Calu3 (cell line): ENCODE results near the gene KMT2C. TPM values are rescaled to one million over a fixed set of nuclear protein-coding genes. Genes with fewer than 3 reads are reported as not detected.
"Not testable (repeated sequence)": the region's sequence is repeated elsewhere in the genome, so short reads cannot be mapped to it uniquely, and the experiment has no call there.

Experiments used
- BruUV-seq: library from RNA; stranded (reverse); fragments of 400-500 nt; replicated peaks from 2 replicates; lab custom pipeline; 2021; lab: Mats Ljungman, UMichigan
- CTCF ChIA-PET: fragments of 300-600 bp; sonication (Branson Sonifier 250); formaldehyde crosslinking; loops from one replicate; lab custom pipeline; 2022; ENCODE audit warnings: antibody characterized with exemption; lab: Charles Lee
- DNase-seq: peaks from one replicate; pipeline ENCODE4 v3.0.0; 2022
- H3K27ac Mint-ChIP-seq: one replicate; pipeline ENCODE4 v1.8.0; 2022; ENCODE audit warnings: mixed read lengths; ENCODE audit not compliant: unreplicated experiment
- H3K27me3 Mint-ChIP-seq: one replicate; pipeline ENCODE4 v1.8.0; 2022; ENCODE audit warnings: mixed read lengths; ENCODE audit not compliant: unreplicated experiment
- H3K36me3 Mint-ChIP-seq: one replicate; pipeline ENCODE4 v1.8.0; 2022; ENCODE audit warnings: mild to moderate bottlenecking, moderate library complexity, mixed read lengths; ENCODE audit not compliant: insufficient read depth, unreplicated experiment
- H3K4me1 Mint-ChIP-seq: one replicate; pipeline ENCODE4 v1.8.0; 2022; ENCODE audit warnings: mild to moderate bottlenecking, low read depth, mixed read lengths; ENCODE audit not compliant: unreplicated experiment
- H3K4me3 Mint-ChIP-seq: one replicate; pipeline ENCODE4 v1.8.0; 2022; ENCODE audit warnings: mild to moderate bottlenecking, low read depth, moderate library complexity, mixed read lengths; ENCODE audit not compliant: unreplicated experiment
- H3K9me3 Mint-ChIP-seq: one replicate; pipeline ENCODE4 v1.8.0; 2022; ENCODE audit warnings: low read depth, mixed read lengths; ENCODE audit not compliant: unreplicated experiment
- intact Hi-C: fragments of 100-400 bp; cut with micrococcal nuclease; formaldehyde crosslinking; loops from one replicate; pipeline ENCODE4 v1.10.0; 2022; ENCODE audit not compliant: unreplicated experiment
- total RNA-seq: library from RNA; stranded (reverse); gene quantifications from 2 replicates; pipeline ENCODE4 v1.2.3, GENCODE V29; 2022
- TF ChIP-seq, protein P1 (sequence below): fragments of 200-600 bp; IDR thresholded peaks from one replicate; pipeline ENCODE4 v1.8.0; 2022; ENCODE audit warnings: antibody characterized with exemption; ENCODE audit not compliant: unreplicated experiment

Gene KMT2C
- total RNA-seq, 1 experiment from 2014 or later, result 73.4 TPM

DNA sequence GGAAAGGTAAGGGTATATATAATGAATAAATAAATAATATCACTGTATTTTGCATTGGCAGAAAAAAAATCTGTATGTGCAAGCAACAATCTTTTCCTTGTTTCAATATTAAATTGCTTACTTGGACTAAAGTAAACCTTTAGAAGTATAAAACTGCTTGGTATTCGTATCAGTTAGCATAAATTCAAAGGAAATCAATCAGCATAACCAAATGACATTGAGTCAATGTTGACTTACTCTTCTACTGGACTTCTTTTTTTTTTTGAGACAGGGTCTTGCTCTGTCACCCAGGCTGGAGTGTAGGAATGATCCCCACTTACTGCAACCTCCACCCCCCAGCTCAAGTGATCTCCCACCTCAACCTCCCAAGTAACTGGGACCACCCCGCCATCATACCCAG is 42.3 kb upstream of the KMT2C start:
- TF ChIP-seq, protein P1, sequence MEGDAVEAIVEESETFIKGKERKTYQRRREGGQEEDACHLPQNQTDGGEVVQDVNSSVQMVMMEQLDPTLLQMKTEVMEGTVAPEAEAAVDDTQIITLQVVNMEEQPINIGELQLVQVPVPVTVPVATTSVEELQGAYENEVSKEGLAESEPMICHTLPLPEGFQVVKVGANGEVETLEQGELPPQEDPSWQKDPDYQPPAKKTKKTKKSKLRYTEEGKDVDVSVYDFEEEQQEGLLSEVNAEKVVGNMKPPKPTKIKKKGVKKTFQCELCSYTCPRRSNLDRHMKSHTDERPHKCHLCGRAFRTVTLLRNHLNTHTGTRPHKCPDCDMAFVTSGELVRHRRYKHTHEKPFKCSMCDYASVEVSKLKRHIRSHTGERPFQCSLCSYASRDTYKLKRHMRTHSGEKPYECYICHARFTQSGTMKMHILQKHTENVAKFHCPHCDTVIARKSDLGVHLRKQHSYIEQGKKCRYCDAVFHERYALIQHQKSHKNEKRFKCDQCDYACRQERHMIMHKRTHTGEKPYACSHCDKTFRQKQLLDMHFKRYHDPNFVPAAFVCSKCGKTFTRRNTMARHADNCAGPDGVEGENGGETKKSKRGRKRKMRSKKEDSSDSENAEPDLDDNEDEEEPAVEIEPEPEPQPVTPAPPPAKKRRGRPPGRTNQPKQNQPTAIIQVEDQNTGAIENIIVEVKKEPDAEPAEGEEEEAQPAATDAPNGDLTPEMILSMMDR, result no peak
- no peaks in the 10 kb centered on the region for H3K27me3 Mint-ChIP-seq
- H3K4me3 Mint-ChIP-seq, result no peak overlapping the region
- no peaks in the 10 kb centered on the region for H3K36me3 Mint-ChIP-seq
- H3K4me1 Mint-ChIP-seq, result no peaks in the 10 kb centered on the region
- DNase-seq, result no peak
- no peaks in the 10 kb centered on the region for H3K9me3 Mint-ChIP-seq
- CTCF ChIA-PET, result interaction anchor here (0.6 kb wide), 1 partner anchor 1898 kb away, joined by 4 read pairs; no protein-coding TSS in a partner anchor
- intact Hi-C loops, result no loop called here
- H3K27ac Mint-ChIP-seq, result no peak overlapping the region
- no TSS peak for BruUV-seq

- no peak overlapping the region for H3K27ac Mint-ChIP-seq
- CTCF ChIA-PET, result no interaction called here
- no peak for DNase-seq
- H3K9me3 Mint-ChIP-seq, result no peaks in the 10 kb centered on the region
- no TSS peak for BruUV-seq
- H3K4me1 Mint-ChIP-seq, result no peaks in the 10 kb centered on the region
- H3K36me3 Mint-ChIP-seq, result no peaks in the 10 kb centered on the region
- TF ChIP-seq, protein P1, result no peak
- H3K27me3 Mint-ChIP-seq, result no peaks in the 10 kb centered on the region
- intact Hi-C loops, result no loop called here
- no peak overlapping the region for H3K4me3 Mint-ChIP-seq
These were observed 41.3 kb upstream of the KMT2C start for GRCh38 chr7:152477079-152477478.

GRCh38 chr7:152476551-152476950 is 40.7 kb upstream of the KMT2C start:
- H3K36me3 Mint-ChIP-seq, result no peaks in the 10 kb centered on the region
- no TSS peak for BruUV-seq
- CTCF ChIA-PET, result no interaction called here
- H3K9me3 Mint-ChIP-seq, result no peaks in the 10 kb centered on the region
- no peaks in the 10 kb centered on the region for H3K4me1 Mint-ChIP-seq
- TF ChIP-seq, protein P1, result no peak
- no peak overlapping the region for H3K27ac Mint-ChIP-seq
- no peaks in the 10 kb centered on the region for H3K27me3 Mint-ChIP-seq
- H3K4me3 Mint-ChIP-seq, result no peak overlapping the region
- DNase-seq, result no peak
- intact Hi-C loops, result no loop called here

- BruUV-seq, H3K27ac Mint-ChIP-seq, H3K36me3 Mint-ChIP-seq, H3K27me3 Mint-ChIP-seq, intact Hi-C loops, H3K4me1 Mint-ChIP-seq, DNase-seq, CTCF ChIA-PET, H3K4me3 Mint-ChIP-seq, H3K9me3 Mint-ChIP-seq: not testable (repeated sequence)
These were observed 35.3 kb upstream of the KMT2C start for GRCh38 chr7:152471023-152471620.

DNA sequence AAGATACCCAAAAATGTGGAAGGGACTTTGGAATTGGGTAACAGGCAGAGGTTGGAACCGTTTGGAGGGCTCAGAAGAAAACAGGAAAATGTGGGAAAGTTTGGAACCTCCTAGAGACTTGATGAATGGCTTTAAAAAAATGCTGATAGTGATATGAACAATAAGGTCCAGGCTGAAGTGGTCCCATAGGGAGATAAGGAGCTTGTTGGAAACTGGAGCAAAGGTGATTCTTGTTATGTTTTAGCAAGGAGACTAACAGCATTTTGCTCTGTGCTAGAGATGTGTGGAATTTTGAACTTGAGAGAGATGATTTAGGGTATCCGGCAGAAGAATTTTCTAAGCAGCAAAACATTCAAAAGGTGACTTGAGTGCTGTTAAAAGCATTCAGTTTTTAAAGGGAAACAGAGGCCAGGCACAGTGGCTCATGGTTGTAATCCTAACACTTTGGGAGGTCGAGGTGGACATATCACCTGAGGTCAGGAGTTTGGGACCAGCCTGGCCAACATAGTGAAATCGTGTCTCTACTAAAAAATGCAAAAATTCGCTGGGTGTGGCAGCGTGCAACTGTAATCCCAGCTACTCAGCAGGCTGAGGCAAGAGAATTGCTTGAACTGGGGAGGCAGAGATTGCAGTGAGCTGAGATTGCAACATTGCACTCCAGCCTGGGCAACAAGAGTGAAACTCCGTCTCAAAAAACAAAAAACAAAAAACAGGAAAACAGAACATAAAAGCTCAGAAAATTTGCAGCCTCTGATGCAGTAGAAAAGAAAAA is 34.6 kb upstream of the KMT2C start:
- H3K9me3 Mint-ChIP-seq, CTCF ChIA-PET, H3K4me3 Mint-ChIP-seq, DNase-seq, H3K4me1 Mint-ChIP-seq, BruUV-seq, H3K36me3 Mint-ChIP-seq, intact Hi-C loops, H3K27me3 Mint-ChIP-seq, H3K27ac Mint-ChIP-seq: not testable (repeated sequence)

- H3K36me3 Mint-ChIP-seq, CTCF ChIA-PET, H3K27ac Mint-ChIP-seq, H3K4me3 Mint-ChIP-seq, H3K27me3 Mint-ChIP-seq, H3K9me3 Mint-ChIP-seq, intact Hi-C loops, H3K4me1 Mint-ChIP-seq, DNase-seq, BruUV-seq: not testable (repeated sequence)
These were observed 33.8 kb upstream of the KMT2C start for GRCh38 chr7:152469576-152469975.
